HCT116 (cell line): ENCODE results near the gene YWHAG. TPM values are rescaled to one million over a fixed set of nuclear protein-coding genes. Genes with fewer than 3 reads are reported as not detected.
"Not testable (repeated sequence)": the region's sequence is repeated elsewhere in the genome, so short reads cannot be mapped to it uniquely, and the experiment has no call there.

Experiments
- ATAC-seq: fragments of 200-7000 bp; cut with Tn5 transposase; 2 replicates; pipeline ENCODE4 v1.9.1; 2020; ENCODE audit warnings: mild to moderate bottlenecking, moderate library complexity
- BruUV-seq: library from RNA; stranded (reverse); fragments of 400-500 nt; replicated peaks from 2 replicates; lab custom pipeline; 2021; lab: Mats Ljungman, UMichigan
- CTCF ChIA-PET: fragments of 300-600 bp; sonication (Branson Sonifier 250); formaldehyde crosslinking; loops from one replicate; lab custom pipeline; 2021; ENCODE audit warnings: antibody characterized with exemption; lab: Charles Lee
- POLR2A ChIA-PET: fragments of 300-600, 350-600 bp; sonication (Branson Sonifier 250); formaldehyde crosslinking; loops from one replicate; lab custom pipeline; 2021; ENCODE audit warnings: antibody characterized with exemption; lab: Charles Lee
- RAD21 ChIA-PET, 2 experiments: fragments of 300-600 bp; sonication (Branson Sonifier 250); formaldehyde crosslinking; loops; one replicate each; lab custom pipeline; 2023; ENCODE audit warnings: low total read pairs in 2 of 2; ENCODE audit not compliant: uncharacterized antibody in 2 of 2, unreplicated experiment in 2 of 2, low non-redundant PET in 1 of 2; lab: Charles Lee
- DNase-seq: peaks from one replicate; pipeline ENCODE4 v3.0.0-alpha.2; 2010; ENCODE audit warnings: low read depth, low spot score
- H2AFZ ChIP-seq: fragments of 200-600 bp; shearing (Covaris generic), sonication (generic); 2 replicates; pipeline ENCODE4 v1.6.1; 2017; ENCODE audit warnings: low read depth, mixed run types, mixed read lengths, antibody characterized with exemption, low read length; ENCODE audit not compliant: poor library complexity, severe bottlenecking
- H3K27ac ChIP-seq: 2 replicates; pipeline ENCODE4 v1.5.1; 2012; ENCODE audit warnings: low read depth, low read length
- H3K27me3 ChIP-seq: fragments of 200-600 bp; sonication (generic); 2 replicates; pipeline ENCODE4 v1.6.1; 2016; ENCODE audit warnings: mixed run types, low read length, mixed read lengths; ENCODE audit not compliant: insufficient read depth
- H3K36me3 ChIP-seq, 2 experiments: fragments of 200-500 bp in 1 of 2; fragments of 200-600 bp in 1 of 2; sonication (Bioruptor generic) in 1 of 2; sonication (generic) in 1 of 2; 2 replicates each; pipeline versions ENCODE4 v1.5.1 to v1.6.1; 2014 to 2016; ENCODE audit warnings: low read length in 2 of 2, inconsistent platforms in 1 of 2, mixed read lengths in 1 of 2, mixed run types in 1 of 2; ENCODE audit not compliant: insufficient read depth in 2 of 2, control insufficient read depth in 1 of 2
- H3K4me1 ChIP-seq, 2 experiments: fragments of 200-600 bp in 1 of 2; sonication (generic) in 1 of 2; 2 replicates each; pipeline versions ENCODE4 v1.5.1 to v1.6.1; 2012 to 2017; ENCODE audit warnings: low read length in 2 of 2, inconsistent platforms in 1 of 2, mild to moderate bottlenecking in 1 of 2, mixed read lengths in 1 of 2, mixed run types in 1 of 2, moderate library complexity in 1 of 2; ENCODE audit not compliant: insufficient read depth in 2 of 2, control insufficient read depth in 1 of 2
- H3K4me2 ChIP-seq: fragments of 200-600 bp; sonication (generic); 2 replicates; pipeline ENCODE4 v1.6.1; 2017; ENCODE audit warnings: mixed run types, low read length, mixed read lengths
- H3K4me3 ChIP-seq, 2 experiments: fragments of 200-600 bp in 1 of 2; sonication (generic) in 1 of 2; replicated peaks in 1 of 2; 2 replicates each; pipeline ENCODE4 v1.5.1; 2011 to 2016; ENCODE audit warnings: low read length in 2 of 2, control low read depth in 1 of 2, low read depth in 1 of 2, mild to moderate bottlenecking in 1 of 2, mixed read lengths in 1 of 2, mixed run types in 1 of 2
- H3K79me2 ChIP-seq: fragments of 200-600 bp; sonication (generic); 2 replicates; pipeline ENCODE4 v1.6.1; 2017; ENCODE audit warnings: mild to moderate bottlenecking, mixed run types, low read length, moderate library complexity, mixed read lengths; ENCODE audit not compliant: insufficient read depth
- H3K9ac ChIP-seq: fragments of 200-600 bp; sonication (generic); 2 replicates; pipeline ENCODE4 v1.6.1; 2016; ENCODE audit warnings: low read length, mixed read lengths
- H3K9me2 ChIP-seq: fragments of 200-600 bp; sonication (generic), shearing (Covaris generic); 2 replicates; pipeline ENCODE4 v1.6.1; 2017; ENCODE audit warnings: mixed run types, mild to moderate bottlenecking, moderate library complexity; ENCODE audit not compliant: insufficient read depth
- H3K9me3 ChIP-seq, 2 experiments: fragments of 200-500 bp in 1 of 2; fragments of 200-600 bp in 1 of 2; sonication (Bioruptor generic) in 1 of 2; sonication (generic) in 1 of 2; 2 replicates each; pipeline ENCODE4 v1.6.1; 2014 to 2017; ENCODE audit warnings: low read length in 2 of 2, mixed read lengths in 2 of 2, inconsistent platforms in 1 of 2, low read depth in 1 of 2, mild to moderate bottlenecking in 1 of 2, mixed run types in 1 of 2, moderate library complexity in 1 of 2; ENCODE audit not compliant: control insufficient read depth in 1 of 2, insufficient read depth in 1 of 2
- H4K20me1 ChIP-seq: fragments of 200-600 bp; sonication (generic), shearing (Covaris generic); 2 replicates; pipeline ENCODE4 v1.6.1; 2017; ENCODE audit warnings: mixed run types, mild to moderate bottlenecking, moderate library complexity; ENCODE audit not compliant: insufficient read depth
- CTCF ChIP-seq, 3 experiments: fragments of 200-600 bp in 1 of 3; sonication (generic) in 1 of 3; IDR thresholded peaks in 2 of 3; conservative IDR thresholded peaks in 1 of 3; 2 replicates each; pipeline ENCODE4 v1.5.1; 2012 to 2017; ENCODE audit warnings: low read depth in 2 of 3, low read length in 2 of 3, antibody characterized with exemption in 1 of 3, borderline replicate concordance in 1 of 3, control low read depth in 1 of 3, mild to moderate bottlenecking in 1 of 3, mixed read lengths in 1 of 3, mixed run types in 1 of 3, moderate library complexity in 1 of 3; ENCODE audit not compliant: insufficient read depth in 1 of 3
- EGR1 ChIP-seq: IDR thresholded peaks from 2 replicates; pipeline ENCODE4 v1.6.1; 2012; ENCODE audit warnings: low read depth
- ELF1 ChIP-seq: IDR thresholded peaks from 2 replicates; pipeline ENCODE4 v1.6.1; 2012; ENCODE audit warnings: low read depth, borderline replicate concordance
- FOSL1 ChIP-seq: IDR thresholded peaks from 2 replicates; pipeline ENCODE4 v1.6.1; 2012; ENCODE audit warnings: low read depth
- MAX ChIP-seq: IDR thresholded peaks from 2 replicates; pipeline ENCODE4 v1.6.1; 2012
- POLR2A ChIP-seq: IDR thresholded peaks from 2 replicates; pipeline ENCODE4 v1.7.0; 2011; ENCODE audit warnings: borderline replicate concordance; ENCODE audit not compliant: insufficient read depth, insufficient read length; ENCODE audit errors: extremely low read depth
- POLR2AphosphoS5 ChIP-seq: IDR thresholded peaks from 2 replicates; pipeline ENCODE4 v1.6.1; 2011; ENCODE audit warnings: mild to moderate bottlenecking, low read depth, low read length, moderate library complexity
- SIN3A ChIP-seq: IDR thresholded peaks from 2 replicates; pipeline ENCODE4 v1.6.1; 2012; ENCODE audit warnings: low read depth
- YY1 ChIP-seq: IDR thresholded peaks from 2 replicates; pipeline ENCODE4 v1.6.1; 2011; ENCODE audit warnings: low read length, low read depth, moderate library complexity, mild to moderate bottlenecking; ENCODE audit not compliant: insufficient replicate concordance; ENCODE audit errors: extremely low read depth
- ZFX ChIP-seq: fragments of 450-650 bp; IDR thresholded peaks from 2 replicates; pipeline ENCODE4 v1.6.1; 2017
- intact Hi-C: fragments of 100-400 bp; cut with micrococcal nuclease; formaldehyde crosslinking; loops from 2 replicates; pipeline ENCODE4 v1.10.0; 2022
- total RNA-seq: library from RNA; stranded (reverse); gene quantifications from one replicate; pipeline ENCODE4 v1.2.1, GENCODE V29; 2021; ENCODE audit not compliant: unreplicated experiment

The YWHAG gene
- total RNA-seq, 1 experiment from 2014 or later, result 170 TPM

GRCh38 chr7:76291351-76292212 is 67.2 kb downstream of the YWHAG start:
- H3K9me3 ChIP-seq, result no peaks in the 10 kb centered on the region
- intact Hi-C loops, result loop anchor here (1.0 kb wide), 2 partner anchors 12 to 23 kb away; no protein-coding TSS in a partner anchor
- H3K9ac ChIP-seq, result peak overlapping the region; percentile 62
- no peaks in the 10 kb centered on the region for H3K27me3 ChIP-seq
- H3K36me3 ChIP-seq, result no peaks in the 10 kb centered on the region; a peak in 1 of 4 replicates
- RAD21 ChIA-PET, result interaction anchor here (0.6 to 2.2 kb wide), 8 partner anchors 17 to 223 kb away, joined by 3 to 16 read pairs (median 3); no protein-coding TSS in a partner anchor
- ATAC-seq, result peak; percentile 77
- no TSS peak for BruUV-seq
- H2AFZ ChIP-seq, result no peak overlapping the region
- H3K27ac ChIP-seq, result peak overlapping the region; percentile 99
- TF ChIP-seq ELF1, result no peak
- no peak for TF ChIP-seq POLR2A
- peak in 2 of 3 experiments; percentile 95 to 97; a peak in 4 of 6 replicates for TF ChIP-seq CTCF (IDR thresholded peaks at IDR 0.05 in 2 of 3, conservative IDR thresholded peaks at IDR 0.05 in 1 of 3; ENCODE audit: borderline replicate concordance in 1 of 3, insufficient read depth in 1 of 3, low read depth in 2 of 3, low read length in 2 of 3)
- no peak for TF ChIP-seq EGR1
- TF ChIP-seq MAX, result no peak
- no peak for TF ChIP-seq FOSL1
- peak; percentile 66; the same call in 1 of the 2 replicates for TF ChIP-seq ZFX
- TF ChIP-seq POLR2AphosphoS5, result peak; percentile 41
- TF ChIP-seq SIN3A, result no peak
- peak; percentile 71 for TF ChIP-seq YY1
- TF ChIP-seq, all 23 proteins: peak for 4
- H4K20me1 ChIP-seq, result no peaks in the 10 kb centered on the region
- POLR2A ChIA-PET, result interaction anchor here (0.6 to 2.4 kb wide), 9 partner anchors 10 to 125 kb away, joined by 3 to 21 read pairs (median 4); partner anchors contain the start of gene HSPB1
- H3K4me3 ChIP-seq, result peak overlapping the region; percentile 43 to 45
- H3K79me2 ChIP-seq, result no peaks in the 10 kb centered on the region
- peaks cover 65 to 80% of the 10 kb centered on the region in 2 experiments for H3K4me1 ChIP-seq
- CTCF ChIA-PET, result interaction anchor here (0.6 to 2.7 kb wide), 17 partner anchors 9 to 122 kb away, joined by 3 to 64 read pairs (median 3); no protein-coding TSS in a partner anchor
- peak; percentile 95 for DNase-seq
- no peaks in the 10 kb centered on the region for H3K9me2 ChIP-seq
- H3K4me2 ChIP-seq, result peak overlapping the region; percentile 78

DNA sequence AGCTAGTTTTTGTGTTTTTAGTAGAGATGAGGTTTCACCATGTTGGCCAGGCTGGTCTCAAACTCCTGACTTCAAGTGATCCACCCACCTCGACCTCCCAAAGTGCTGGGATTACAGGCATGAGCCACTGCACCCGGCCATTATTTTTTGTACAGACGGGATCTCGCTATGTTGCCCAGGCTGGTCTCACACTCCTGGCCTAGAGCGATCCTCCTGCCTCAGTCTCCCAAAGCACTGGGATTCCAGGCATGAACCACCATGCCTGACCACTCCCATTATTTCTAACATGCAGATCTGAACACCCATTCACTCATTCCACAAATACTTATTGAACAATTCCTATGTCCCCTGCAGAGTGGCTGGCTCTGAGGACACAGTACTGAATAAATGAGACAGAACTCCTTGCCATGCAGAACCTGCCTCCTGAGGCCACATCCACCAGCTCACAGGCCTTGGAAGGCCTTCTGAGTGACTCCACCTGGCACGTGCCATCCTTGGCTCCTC is 67.9 kb downstream of the YWHAG start:
- Histone ChIP-seq H3K27ac (peak overlapping the region; percentile 99), H3K9ac (peak overlapping the region; percentile 62), H3K4me2 (peak overlapping the region; percentile 78), H3K4me3 (peak overlapping the region; percentile 26 to 45; a peak in 3 of 4 replicates), H3K4me1 (peaks cover 63 to 76% of the 10 kb centered on the region in 2 experiments)
- H3K79me2 ChIP-seq, H2AFZ ChIP-seq, H3K27me3 ChIP-seq, H3K9me3 ChIP-seq, BruUV-seq, H3K9me2 ChIP-seq, H3K36me3 ChIP-seq, H4K20me1 ChIP-seq, DNase-seq: not testable (repeated sequence)
- RAD21 ChIA-PET, result interaction anchor here (0.6 to 2.2 kb wide), 7 partner anchors 8 to 121 kb away, joined by 3 to 16 read pairs (median 3); no protein-coding TSS in a partner anchor
- intact Hi-C loops, result loop anchor here (1.0 kb wide), 2 partner anchors 12 to 23 kb away; no protein-coding TSS in a partner anchor
- POLR2A ChIA-PET, result interaction anchor here (0.6 to 2.4 kb wide), 7 partner anchors 9 to 80 kb away, joined by 4 to 21 read pairs (median 6); partner anchors contain the start of gene HSPB1
- CTCF ChIA-PET, result interaction anchor here (0.6 to 2.7 kb wide), 15 partner anchors 8 to 123 kb away, joined by 3 to 64 read pairs (median 3); no protein-coding TSS in a partner anchor
- peak; percentile 47; the same call in 1 of the 2 replicates for ATAC-seq
